ENCODE results near the gene GEMIN4.
"Not testable (repeated sequence)": the region's sequence is repeated elsewhere in the genome, so short reads cannot be mapped to it uniquely, and the experiment has no call there.

The GEMIN4 gene

GRCh38 chr17:737561-738113 is 14.4 kb downstream of the GEMIN4 start:
- DNase-seq, result no peak

- DNase-seq, result no peak
Measured at GRCh38 chr17:733743-734142, 18.3 kb downstream of the GEMIN4 start.

GRCh38 chr17:732902-733720 is 19.0 kb downstream of the GEMIN4 start:
- DNase-seq, result peak; percentile 37

GRCh38 chr17:732067-732901 is 19.8 kb downstream of the GEMIN4 start, which contains the start of gene TLCD3A:
Gene TLCD3A, plus strand, starts transcription at chr17:732596. Its CDS starts 52 bp downstream, at chr17:732648.
- peak; percentile 63 for DNase-seq

GRCh38 chr17:731644-732066 is 20.4 kb downstream of the GEMIN4 start:
- no peak for DNase-seq

- DNase-seq, result no peak
Measured at GRCh38 chr17:728911-729310, 23.2 kb downstream of the GEMIN4 start.

- no peak for DNase-seq
Measured at GRCh38 chr17:726271-726919, 25.7 kb downstream of the GEMIN4 start.

- no peak for DNase-seq
Measured at GRCh38 chr17:725746-726145, 26.3 kb downstream of the GEMIN4 start.

GRCh38 chr17:725084-725483 is 27.0 kb downstream of the GEMIN4 start:
- DNase-seq, result no peak

GRCh38 chr17:721540-721937 is 30.5 kb downstream of the GEMIN4 start:
- DNase-seq, result no peak

GRCh38 chr17:720706-721539 is 31.1 kb downstream of the GEMIN4 start:
- no peak for DNase-seq

GRCh38 chr17:718075-718474 is 34.0 kb downstream of the GEMIN4 start:
- DNase-seq, result no peak

GRCh38 chr17:708132-708531 is 43.9 kb downstream of the GEMIN4 start:
- no peak for DNase-seq

GRCh38 chr17:705863-706262 is 46.2 kb downstream of the GEMIN4 start:
- DNase-seq, result no peak

- DNase-seq, result no peak
Measured at GRCh38 chr17:705011-705410, 47.1 kb downstream of the GEMIN4 start.

GRCh38 chr17:704111-704864 is 47.8 kb downstream of the GEMIN4 start:
- DNase-seq, result no peak

GRCh38 chr17:703081-703875 is 48.8 kb downstream of the GEMIN4 start:
- DNase-seq, result no peak

- DNase-seq, result peak; percentile 45
Measured at GRCh38 chr17:700504-701094, 51.5 kb downstream of the GEMIN4 start.

- DNase-seq, result no peak
Measured at GRCh38 chr17:699345-699744, 52.7 kb downstream of the GEMIN4 start.

- not testable (repeated sequence) for DNase-seq
Measured at GRCh38 chr17:698096-698495, 54.0 kb downstream of the GEMIN4 start.

All from fibroblast of upper back skin (primary cell).